Adrenal gland (tissue), 12 donors: ENCODE measurements around the gene KCNG4. TPM values are rescaled to one million over a fixed set of nuclear protein-coding genes. Genes with fewer than 3 reads are reported as not detected.

Experiments used
- DNase-seq, 7 donors: peaks; one replicate each; pipeline ENCODE4 v3.0.0-alpha.2; 2019 to 2020
- H3K27ac ChIP-seq, 5 donors: fragments of 200-600 bp; sonication (generic) in 4 of 5; 1 replicate in 3 of 5; 2 replicates in 2 of 5; pipeline versions ENCODE4 v1.5.1 to v1.8.0; 2016 to 2020; ENCODE audit warnings: mild to moderate bottlenecking in 1 of 5
- H3K27me3 ChIP-seq: fragments of 200-600 bp; 2 replicates; pipeline ENCODE4 v1.8.0; 2021
- H3K36me3 ChIP-seq, 2 donors: fragments of 200-600 bp; replicated peaks in 1 of 2; 1 replicate in 1 of 2; 2 replicates in 1 of 2; pipeline versions ENCODE4 v1.5.1 to v1.8.0; 2018 to 2022
- H3K4me1 ChIP-seq, 2 donors: fragments of 200-600 bp; replicated peaks in 1 of 2; 1 replicate in 1 of 2; 2 replicates in 1 of 2; pipeline versions ENCODE4 v1.5.1 to v1.8.0; 2018 to 2021
- H3K4me3 ChIP-seq, 4 donors: fragments of 200-600 bp; sonication (generic) in 3 of 4; one replicate each; pipeline ENCODE4 v1.5.1; 2016 to 2018
- H3K9me3 ChIP-seq, 3 donors: fragments of 200-600 bp; sonication (generic) in 1 of 3; replicated peaks in 1 of 3; 1 replicate in 2 of 3; 2 replicates in 1 of 3; pipeline versions ENCODE4 v1.5.1 to v1.8.0; 2016 to 2021
- CTCF ChIP-seq, 6 experiments: fragments of 450-650 bp in 4 of 6; fragments of 200-600 bp in 2 of 6; sonication (generic) in 1 of 6; IDR thresholded peaks; 1 replicate in 5 of 6; 2 replicates in 1 of 6; pipeline versions ENCODE4 v1.5.1 to v1.8.0; 2016 to 2021; ENCODE audit warnings: antibody characterized with exemption in 6 of 6, mild to moderate bottlenecking in 2 of 6, moderate library complexity in 1 of 6
- POLR2A ChIP-seq, 2 donors: fragments of 450-650 bp; IDR thresholded peaks; one replicate each; pipeline ENCODE4 v1.6.1; 2017; ENCODE audit warnings: antibody characterized with exemption in 2 of 2, mild to moderate bottlenecking in 2 of 2, moderate library complexity in 1 of 2
- WGBS, 4 donors: extraction: QIAGEN DNeasy Blood & Tissue Kit in 2 of 4; methylation state at CpG; one replicate each; pipeline versions ENCODE4 v1.1.5 to v1.1.7; 2013 to 2017; 5-methylcytosine and 5-hydroxymethylcytosine counted together
- intact Hi-C, 2 donors: fragments of 100-400 bp; cut with DNase I; formaldehyde crosslinking; loops; one replicate each; pipeline versions ENCODE4 v1.14.1 to v1.15.0; 2022 to 2023
- polyA plus RNA-seq, 3 donors: library from polyadenylated mRNA; stranded (reverse); fragments of 200-250 nt in 2 of 3; fragments of 350-450 nt in 1 of 3; fragmentation: Illumina TruSeq in 1 of 3; extraction: RNeasy Lipid Tissue Mini Kit (QIAGEN cat#74804) in 1 of 3; gene quantifications; one replicate each; pipeline ENCODE4 v1.2.3, GENCODE V29; 2013 to 2014
- total RNA-seq, 9 donors: library from RNA; depleted of rRNA in 4 of 9; stranded (reverse); fragments of >200 nt in 4 of 9; fragments of 120-200 nt in 1 of 9; fragmentation: NEBNext Ultra II Directional in 1 of 9; extraction: Animal tissue kit (Norgen Biotek cat#: 25700) in 1 of 9; gene quantifications; one replicate each; pipeline versions ENCODE4 v1.1.0 to v1.2.4, GENCODE V29; 2013 to 2023
- donor health status: healthy with polysubstance abuse.
- donor health status: Bipolar disorder and iron deficiency.
- donor health status: DM: yes; HTN: yes; CAD: no.
- donor health status: DM: no; HTN: no; CAD: no.
- donor health status: DM: no; HTN: no; CAD: no.
- donor health status: DM: yes; HTN: yes; CAD: no.

KCNG4 gene
- total and polyA plus RNA-seq, 12 donors = under 0.01 to 1.3 (median 0.36) TPM; not detected in 4

- H3K4me1 ChIP-seq = no peaks in the 10 kb centered on the region
- TF ChIP-seq CTCF (IDR thresholded peaks at IDR 0.05) = no peak
- no peak for TF ChIP-seq POLR2A (IDR thresholded peaks at IDR 0.05)
- no peaks in the 10 kb centered on the region for H3K36me3 ChIP-seq
- intact Hi-C loops = no loop called here
- no peaks in the 10 kb centered on the region for H3K27me3 ChIP-seq
- H3K4me3 ChIP-seq = no peak overlapping the region
- H3K27ac ChIP-seq = no peak overlapping the region
- no peaks in the 10 kb centered on the region for H3K9me3 ChIP-seq
- DNase-seq = no peak
- 63 to 97% (median 90%) methylated on average over 3 of the region's 3 CpGs for WGBS, 4 donors
Measured at GRCh38 chr16:84262939-84263338, 23.1 kb upstream of the KCNG4 start.

GRCh38 chr16:84262031-84262430 is 22.2 kb upstream of the KCNG4 start:
- H3K36me3 ChIP-seq = no peaks in the 10 kb centered on the region
- H3K27me3 ChIP-seq = no peaks in the 10 kb centered on the region
- no peak for TF ChIP-seq CTCF (IDR thresholded peaks at IDR 0.05)
- no peak for TF ChIP-seq POLR2A (IDR thresholded peaks at IDR 0.05)
- H3K9me3 ChIP-seq = no peaks in the 10 kb centered on the region
- H3K27ac ChIP-seq = no peak overlapping the region
- H3K4me3 ChIP-seq = no peak overlapping the region
- WGBS, 4 donors = 90 to 96% (median 93%) methylated on average over 4 of the region's 4 CpGs
- intact Hi-C loops = no loop called here
- no peaks in the 10 kb centered on the region for H3K4me1 ChIP-seq
- no peak for DNase-seq

- Histone ChIP-seq H3K9me3 (no peaks in the 10 kb centered on the region), H3K4me1 (no peaks in the 10 kb centered on the region), H3K27me3 (no peaks in the 10 kb centered on the region), H3K36me3 (no peaks in the 10 kb centered on the region), H3K27ac (no peak overlapping the region), H3K4me3 (no peak overlapping the region)
- intact Hi-C loops = no loop called here
- DNase-seq = no peak
- TF ChIP-seq CTCF (IDR thresholded peaks at IDR 0.05) = no peak
- no peak for TF ChIP-seq POLR2A (IDR thresholded peaks at IDR 0.05)
- WGBS, 4 donors = 76 to 86% (median 83%) methylated on average over 17 to 23 of the region's 23 CpGs
Measured at GRCh38 chr16:84260766-84261554, 21.1 kb upstream of the KCNG4 start.

GRCh38 chr16:84259691-84260090 is 19.9 kb upstream of the KCNG4 start:
- Histone ChIP-seq H3K4me1 (no peaks in the 10 kb centered on the region), H3K27me3 (no peaks in the 10 kb centered on the region), H3K36me3 (no peaks in the 10 kb centered on the region), H3K9me3 (no peaks in the 10 kb centered on the region), H3K4me3 (no peak overlapping the region), H3K27ac (no peak overlapping the region)
- TF ChIP-seq POLR2A (IDR thresholded peaks at IDR 0.05) = no peak
- no peak for TF ChIP-seq CTCF (IDR thresholded peaks at IDR 0.05)
- 78 to 83% (median 82%) methylated on average over 3 of the region's 3 CpGs for WGBS, 4 donors
- intact Hi-C loops = no loop called here
- DNase-seq = no peak
